ENCODE results near the gene SLC25A25. TPM values are rescaled to one million over a fixed set of nuclear protein-coding genes. Genes with fewer than 3 reads are reported as not detected.

SLC25A25 gene
- total and polyA plus RNA-seq, 9 of the 15 experiments (the other 6 are each of a cell fraction or from before 2014, with no cell fraction given), result 0.07 to 35.9 (median 23.2) TPM

DNA sequence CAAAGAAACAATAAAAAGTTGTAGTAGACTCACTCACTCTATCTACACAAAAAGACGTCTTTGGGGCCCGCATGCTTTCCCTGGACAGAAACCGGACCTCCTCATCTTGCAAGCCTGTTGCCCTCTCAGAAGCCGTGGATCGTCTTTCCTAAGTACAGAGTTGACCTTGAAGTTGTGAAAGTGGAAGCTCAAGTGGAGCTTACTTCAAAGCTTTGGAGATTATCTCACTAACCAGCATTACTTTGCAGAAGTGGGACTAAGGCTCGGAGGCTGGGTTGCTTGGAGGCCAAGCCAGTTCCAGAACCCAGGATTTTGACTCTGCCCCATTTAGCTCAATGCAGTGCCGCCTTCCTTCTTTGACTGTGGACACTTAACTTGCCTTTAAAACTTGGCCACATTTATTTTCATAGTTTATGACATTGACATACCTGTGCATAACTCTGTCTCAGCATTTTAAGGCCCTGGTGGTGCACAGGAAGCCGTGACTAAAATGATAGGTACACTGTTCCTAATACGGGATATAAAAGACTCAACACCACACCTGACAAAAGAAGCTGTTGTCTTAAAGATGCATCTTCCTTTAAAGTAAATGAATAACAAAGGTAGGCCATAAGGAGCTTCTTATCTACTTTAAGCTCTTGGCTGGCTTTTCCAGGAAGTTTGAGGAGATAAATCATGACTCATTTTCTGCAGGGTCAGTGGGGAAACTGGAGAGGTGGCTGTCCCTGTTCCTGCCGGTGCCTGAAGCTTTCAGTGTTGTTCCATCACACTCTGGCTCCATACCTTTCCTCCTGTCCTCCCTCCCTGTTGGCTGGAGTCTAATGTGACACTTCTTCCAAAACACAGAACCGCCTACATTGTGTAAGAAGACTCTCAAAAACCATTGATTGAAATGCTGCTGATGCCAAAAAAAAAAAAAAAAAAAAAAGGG is 10.7 kb downstream of the SLC25A25 start (continued):
- TF ChIP-seq MYC (IDR thresholded peaks at IDR 0.05; ENCODE audit: low read depth, low read length), result peak; percentile 41; the same call in 1 of the 2 replicates
- TF ChIP-seq MYC (CRISPR knock-in tag; IDR thresholded peaks at IDR 0.05; ENCODE audit: borderline replicate concordance, low read depth), result no peak
- TF ChIP-seq TAL1 (IDR thresholded peaks at IDR 0.05), result peak; percentile 78
- peak; percentile 46 for TF ChIP-seq TAF1 (IDR thresholded peaks at IDR 0.05; ENCODE audit: control insufficient read depth, extremely low read depth, insufficient read depth, low read length, severe bottlenecking)
- TF ChIP-seq, protein P1, sequence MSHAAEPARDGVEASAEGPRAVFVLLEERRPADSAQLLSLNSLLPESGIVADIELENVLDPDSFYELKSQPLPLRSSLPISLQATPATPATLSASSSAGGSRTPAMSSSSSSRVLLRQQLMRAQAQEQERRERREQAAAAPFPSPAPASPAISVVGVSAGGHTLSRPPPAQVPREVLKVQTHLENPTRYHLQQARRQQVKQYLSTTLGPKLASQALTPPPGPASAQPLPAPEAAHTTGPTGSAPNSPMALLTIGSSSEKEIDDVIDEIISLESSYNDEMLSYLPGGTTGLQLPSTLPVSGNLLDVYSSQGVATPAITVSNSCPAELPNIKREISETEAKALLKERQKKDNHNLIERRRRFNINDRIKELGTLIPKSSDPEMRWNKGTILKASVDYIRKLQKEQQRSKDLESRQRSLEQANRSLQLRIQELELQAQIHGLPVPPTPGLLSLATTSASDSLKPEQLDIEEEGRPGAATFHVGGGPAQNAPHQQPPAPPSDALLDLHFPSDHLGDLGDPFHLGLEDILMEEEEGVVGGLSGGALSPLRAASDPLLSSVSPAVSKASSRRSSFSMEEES (CRISPR knock-in tag; IDR thresholded peaks at IDR 0.05), result no peak
- peak; percentile 66; the same call in 1 of the 2 replicates for TF ChIP-seq TCF7L2 (IDR thresholded peaks at IDR 0.05; ENCODE audit: low read depth, low read length)
- no peak for TF ChIP-seq HMGN3 (IDR thresholded peaks at IDR 0.05; ENCODE audit: borderline replicate concordance, extremely low read depth, insufficient read length, low read depth, low read length)
- TF ChIP-seq, protein P2, sequence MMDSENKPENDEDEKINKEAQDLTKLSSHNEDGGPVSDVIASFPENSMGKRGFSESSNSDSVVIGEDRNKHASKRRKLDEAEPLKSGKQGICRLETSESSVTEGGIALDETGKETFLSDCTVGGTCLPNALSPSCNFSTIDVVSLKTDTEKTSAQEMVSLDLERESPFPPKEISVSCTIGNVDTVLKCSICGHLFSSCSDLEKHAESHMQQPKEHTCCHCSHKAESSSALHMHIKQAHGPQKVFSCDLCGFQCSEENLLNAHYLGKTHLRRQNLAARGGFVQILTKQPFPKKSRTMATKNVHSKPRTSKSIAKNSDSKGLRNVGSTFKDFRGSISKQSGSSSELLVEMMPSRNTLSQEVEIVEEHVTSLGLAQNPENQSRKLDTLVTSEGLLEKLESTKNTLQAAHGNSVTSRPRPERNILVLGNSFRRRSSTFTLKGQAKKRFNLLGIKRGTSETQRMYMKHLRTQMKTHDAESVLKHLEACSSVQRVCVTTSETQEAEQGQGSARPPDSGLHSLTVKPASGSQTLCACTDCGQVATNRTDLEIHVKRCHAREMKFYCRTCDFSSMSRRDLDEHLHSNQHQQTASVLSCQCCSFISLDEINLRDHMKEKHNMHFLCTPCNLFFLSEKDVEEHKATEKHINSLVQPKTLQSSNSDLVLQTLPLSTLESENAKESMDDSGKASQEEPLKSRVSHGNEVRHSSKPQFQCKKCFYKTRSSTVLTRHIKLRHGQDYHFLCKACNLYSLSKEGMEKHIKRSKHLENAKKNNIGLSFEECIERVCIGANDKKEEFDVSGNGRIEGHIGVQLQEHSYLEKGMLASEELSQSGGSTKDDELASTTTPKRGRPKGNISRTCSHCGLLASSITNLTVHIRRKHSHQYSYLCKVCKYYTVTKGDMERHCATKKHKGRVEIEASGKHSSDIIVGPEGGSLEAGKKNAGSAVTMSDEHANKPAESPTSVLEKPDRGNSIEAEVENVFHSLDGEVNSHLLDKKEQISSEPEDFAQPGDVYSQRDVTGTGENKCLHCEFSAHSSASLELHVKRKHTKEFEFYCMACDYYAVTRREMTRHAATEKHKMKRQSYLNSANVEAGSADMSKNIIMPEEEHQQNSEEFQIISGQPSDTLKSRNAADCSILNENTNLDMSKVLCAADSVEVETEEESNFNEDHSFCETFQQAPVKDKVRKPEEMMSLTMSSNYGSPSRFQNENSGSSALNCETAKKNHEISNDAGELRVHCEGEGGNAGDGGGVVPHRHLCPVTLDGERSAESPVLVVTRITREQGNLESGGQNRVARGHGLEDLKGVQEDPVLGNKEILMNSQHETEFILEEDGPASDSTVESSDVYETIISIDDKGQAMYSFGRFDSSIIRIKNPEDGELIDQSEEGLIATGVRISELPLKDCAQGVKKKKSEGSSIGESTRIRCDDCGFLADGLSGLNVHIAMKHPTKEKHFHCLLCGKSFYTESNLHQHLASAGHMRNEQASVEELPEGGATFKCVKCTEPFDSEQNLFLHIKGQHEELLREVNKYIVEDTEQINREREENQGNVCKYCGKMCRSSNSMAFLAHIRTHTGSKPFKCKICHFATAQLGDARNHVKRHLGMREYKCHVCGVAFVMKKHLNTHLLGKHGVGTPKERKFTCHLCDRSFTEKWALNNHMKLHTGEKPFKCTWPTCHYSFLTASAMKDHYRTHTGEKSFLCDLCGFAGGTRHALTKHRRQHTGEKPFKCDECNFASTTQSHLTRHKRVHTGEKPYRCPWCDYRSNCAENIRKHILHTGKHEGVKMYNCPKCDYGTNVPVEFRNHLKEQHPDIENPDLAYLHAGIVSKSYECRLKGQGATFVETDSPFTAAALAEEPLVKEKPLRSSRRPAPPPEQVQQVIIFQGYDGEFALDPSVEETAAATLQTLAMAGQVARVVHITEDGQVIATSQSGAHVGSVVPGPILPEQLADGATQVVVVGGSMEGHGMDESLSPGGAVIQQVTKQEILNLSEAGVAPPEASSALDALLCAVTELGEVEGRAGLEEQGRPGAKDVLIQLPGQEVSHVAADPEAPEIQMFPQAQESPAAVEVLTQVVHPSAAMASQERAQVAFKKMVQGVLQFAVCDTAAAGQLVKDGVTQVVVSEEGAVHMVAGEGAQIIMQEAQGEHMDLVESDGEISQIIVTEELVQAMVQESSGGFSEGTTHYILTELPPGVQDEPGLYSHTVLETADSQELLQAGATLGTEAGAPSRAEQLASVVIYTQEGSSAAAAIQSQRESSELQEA (IDR thresholded peaks at IDR 0.05; ENCODE audit: low read depth), result no peak
- TF ChIP-seq, protein P3, sequence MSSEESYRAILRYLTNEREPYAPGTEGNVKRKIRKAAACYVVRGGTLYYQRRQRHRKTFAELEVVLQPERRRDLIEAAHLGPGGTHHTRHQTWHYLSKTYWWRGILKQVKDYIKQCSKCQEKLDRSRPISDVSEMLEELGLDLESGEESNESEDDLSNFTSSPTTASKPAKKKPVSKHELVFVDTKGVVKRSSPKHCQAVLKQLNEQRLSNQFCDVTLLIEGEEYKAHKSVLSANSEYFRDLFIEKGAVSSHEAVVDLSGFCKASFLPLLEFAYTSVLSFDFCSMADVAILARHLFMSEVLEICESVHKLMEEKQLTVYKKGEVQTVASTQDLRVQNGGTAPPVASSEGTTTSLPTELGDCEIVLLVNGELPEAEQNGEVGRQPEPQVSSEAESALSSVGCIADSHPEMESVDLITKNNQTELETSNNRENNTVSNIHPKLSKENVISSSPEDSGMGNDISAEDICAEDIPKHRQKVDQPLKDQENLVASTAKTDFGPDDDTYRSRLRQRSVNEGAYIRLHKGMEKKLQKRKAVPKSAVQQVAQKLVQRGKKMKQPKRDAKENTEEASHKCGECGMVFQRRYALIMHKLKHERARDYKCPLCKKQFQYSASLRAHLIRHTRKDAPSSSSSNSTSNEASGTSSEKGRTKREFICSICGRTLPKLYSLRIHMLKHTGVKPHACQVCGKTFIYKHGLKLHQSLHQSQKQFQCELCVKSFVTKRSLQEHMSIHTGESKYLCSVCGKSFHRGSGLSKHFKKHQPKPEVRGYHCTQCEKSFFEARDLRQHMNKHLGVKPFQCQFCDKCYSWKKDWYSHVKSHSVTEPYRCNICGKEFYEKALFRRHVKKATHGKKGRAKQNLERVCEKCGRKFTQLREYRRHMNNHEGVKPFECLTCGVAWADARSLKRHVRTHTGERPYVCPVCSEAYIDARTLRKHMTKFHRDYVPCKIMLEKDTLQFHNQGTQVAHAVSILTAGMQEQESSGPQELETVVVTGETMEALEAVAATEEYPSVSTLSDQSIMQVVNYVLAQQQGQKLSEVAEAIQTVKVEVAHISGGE (CRISPR knock-in tag; IDR thresholded peaks at IDR 0.05), result 0 out of 6 replicates have a peak, but pooled peaks of 1 of the 3 experiments have one; percentile 18
- no peak for TF ChIP-seq MTF1 (CRISPR knock-in tag; IDR thresholded peaks at IDR 0.05; ENCODE audit: borderline replicate concordance)
- peak; percentile 62; the same call in 1 of the 2 replicates for TF ChIP-seq TEAD2 (tag; IDR thresholded peaks at IDR 0.05)
